ENCODE results near the gene MYLK3.
A peak's percentile ranks its signal among the peaks of the same experiment; 100 is the strongest.

The MYLK3 gene

GRCh38 chr16:46721885-46722284 is 26.3 kb downstream of the MYLK3 start:
- DNase-seq = no peak

GRCh38 chr16:46720619-46721018 is 27.5 kb downstream of the MYLK3 start:
- DNase-seq = no peak

GRCh38 chr16:46719528-46719927 is 28.6 kb downstream of the MYLK3 start:
- DNase-seq = no peak

GRCh38 chr16:46718214-46718613 is 29.9 kb downstream of the MYLK3 start:
- no peak for DNase-seq

- DNase-seq = no peak
Measured at GRCh38 chr16:46717692-46718091, 30.5 kb downstream of the MYLK3 start.

GRCh38 chr16:46715769-46716305 is 32.3 kb downstream of the MYLK3 start:
- DNase-seq = no peak

GRCh38 chr16:46714797-46715591 is 33.1 kb downstream of the MYLK3 start:
- DNase-seq = no peak

GRCh38 chr16:46713634-46714033 is 34.5 kb downstream of the MYLK3 start:
- DNase-seq = no peak

GRCh38 chr16:46712911-46713310 is 35.2 kb downstream of the MYLK3 start:
- DNase-seq = peak; percentile 22

- no peak for DNase-seq
Measured at GRCh38 chr16:46711106-46712058, 36.8 kb downstream of the MYLK3 start.

GRCh38 chr16:46709469-46710005 is 38.6 kb downstream of the MYLK3 start:
- no peak for DNase-seq

GRCh38 chr16:46706642-46707041 is 41.5 kb downstream of the MYLK3 start:
- no peak for DNase-seq

GRCh38 chr16:46702030-46702429 is 46.1 kb downstream of the MYLK3 start:
- DNase-seq = no peak

GRCh38 chr16:46701615-46702014 is 46.5 kb downstream of the MYLK3 start:
- DNase-seq = no peak

- DNase-seq = no peak
Measured at GRCh38 chr16:46700048-46700447, 48.1 kb downstream of the MYLK3 start.

GRCh38 chr16:46696957-46697356 is 51.2 kb downstream of the MYLK3 start:
- no peak for DNase-seq

GRCh38 chr16:46695937-46696336 is 52.2 kb downstream of the MYLK3 start:
- no peak for DNase-seq

GRCh38 chr16:46693598-46693997 is 54.5 kb downstream of the MYLK3 start:
- DNase-seq = no peak

GRCh38 chr16:46691726-46692125 is 56.4 kb downstream of the MYLK3 start:
- no peak for DNase-seq

GRCh38 chr16:46690281-46691178 is 57.6 kb downstream of the MYLK3 start:
- no peak for DNase-seq

GRCh38 chr16:46689365-46690280 is 58.5 kb downstream of the MYLK3 start, which contains the start of gene ORC6:
TSS of gene ORC6 (plus strand) at chr16:46689659. CDS start at chr16:46689706, 47 bp downstream.
- peak; percentile 82 for DNase-seq

All from SIG-M5 (cell line).